A673 (cell line): ENCODE data around the gene ITGB1BP1. TPM values are rescaled to one million over a fixed set of nuclear protein-coding genes. Genes with fewer than 3 reads are reported as not detected.

Source experiments
- BruUV-seq: library from RNA; stranded (reverse); fragments of 400-500 nt; replicated peaks from 2 replicates; lab custom pipeline; 2021; lab: Mats Ljungman, UMichigan
- CTCF ChIA-PET: fragments of 300-600 bp; sonication (Branson Sonifier 250); formaldehyde crosslinking; loops from one replicate; lab custom pipeline; 2022; ENCODE audit warnings: antibody characterized with exemption; lab: Charles Lee
- POLR2A ChIA-PET: fragments of 300-600 bp; sonication (Branson Sonifier 250); formaldehyde crosslinking; loops from one replicate; lab custom pipeline; 2022; ENCODE audit warnings: antibody characterized with exemption; ENCODE audit not compliant: low non-redundant PET; lab: Charles Lee
- DNase-seq: peaks from one replicate; pipeline ENCODE4 v3.0.0-alpha.2; 2015; ENCODE audit warnings: low spot score
- H3K27ac ChIP-seq: fragments of 200-600 bp; sonication (generic); 2 replicates; pipeline ENCODE4 v1.5.1; 2016; ENCODE audit warnings: mixed run types, low read depth, mild to moderate bottlenecking, mixed read lengths, antibody characterized with exemption, low read length; ENCODE audit not compliant: poor library complexity, severe bottlenecking
- H3K27me3 ChIP-seq: fragments of 200-600 bp; sonication (generic); replicated peaks from 2 replicates; pipeline ENCODE4 v1.6.1; 2017; ENCODE audit warnings: mixed run types, low read depth, mild to moderate bottlenecking, mixed read lengths, antibody characterized with exemption, low read length; ENCODE audit not compliant: insufficient read depth, poor library complexity
- H3K36me3 ChIP-seq: fragments of 200-600 bp; sonication (generic); 2 replicates; pipeline ENCODE4 v1.6.1; 2016; ENCODE audit warnings: mixed run types, mild to moderate bottlenecking, mixed read lengths, antibody characterized with exemption, low read length; ENCODE audit not compliant: insufficient read depth, poor library complexity, severe bottlenecking
- H3K4me1 ChIP-seq: fragments of 200-600 bp; sonication (generic); 2 replicates; pipeline ENCODE4 v1.6.1; 2017; ENCODE audit warnings: mixed run types, mild to moderate bottlenecking, mixed read lengths, antibody characterized with exemption, low read length; ENCODE audit not compliant: insufficient read depth, poor library complexity, severe bottlenecking
- H3K4me3 ChIP-seq: fragments of 200-600 bp; sonication (generic); 2 replicates; pipeline ENCODE4 v1.5.1; 2016; ENCODE audit warnings: low read depth, mixed run types, mild to moderate bottlenecking, mixed read lengths, low read length; ENCODE audit not compliant: poor library complexity, severe bottlenecking
- H3K9me3 ChIP-seq: fragments of 200-600 bp; sonication (generic); 2 replicates; pipeline ENCODE4 v1.6.1; 2016; ENCODE audit warnings: mixed run types, low read depth, mild to moderate bottlenecking, mixed read lengths, antibody characterized with exemption, low read length; ENCODE audit not compliant: poor library complexity, severe bottlenecking
- EZH2 ChIP-seq: fragments of 200-600 bp; sonication (generic); IDR thresholded peaks from 2 replicates; pipeline ENCODE4 v1.6.1; 2017; ENCODE audit warnings: borderline replicate concordance, low read depth, mild to moderate bottlenecking, mixed read lengths, antibody characterized with exemption, low read length; ENCODE audit not compliant: poor library complexity, severe bottlenecking
- intact Hi-C: fragments of 100-400 bp; cut with micrococcal nuclease; formaldehyde crosslinking; loops from one replicate; pipeline ENCODE4 v1.10.0; 2022; ENCODE audit not compliant: unreplicated experiment
- total RNA-seq: library from RNA; stranded (reverse); gene quantifications from 2 replicates; pipeline ENCODE4 v1.2.3, GENCODE V29; 2021
- TF ChIP-seq, protein P1 (sequence below): fragments of 300-800, 200-600 bp; sonication (generic); conservative IDR thresholded peaks from 2 replicates; pipeline ENCODE4 v1.5.1; 2017; ENCODE audit warnings: low read depth, mild to moderate bottlenecking, antibody characterized with exemption, low read length, moderate library complexity, mixed read lengths

Gene ITGB1BP1
- total RNA-seq, 1 experiment from 2014 or later = 138 TPM

DNA sequence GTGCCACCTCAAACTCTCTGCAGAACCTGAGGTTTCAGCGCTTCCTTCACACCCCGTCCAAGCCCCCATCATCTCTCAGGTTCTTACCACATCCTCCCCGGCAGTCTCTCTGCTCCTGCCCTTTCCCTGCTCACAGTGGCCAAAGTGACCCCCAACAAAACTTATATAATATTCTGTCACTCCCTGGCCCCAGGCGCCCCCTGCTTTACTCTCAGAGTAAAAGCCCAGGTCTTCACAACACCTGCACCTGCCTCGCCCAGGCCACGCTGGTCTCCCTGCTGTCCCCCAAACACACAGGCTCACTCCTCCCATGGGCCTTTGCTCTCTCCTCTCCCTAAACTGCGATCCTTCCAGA is 6.4 kb downstream of the ITGB1BP1 start:
- Histone ChIP-seq H3K9me3 (no peaks in the 10 kb centered on the region), H3K4me1 (peaks cover 4% of the 10 kb centered on the region), H3K36me3 (peaks cover 10% of the 10 kb centered on the region), H3K27me3 (no peaks in the 10 kb centered on the region), H3K27ac (no peak overlapping the region), H3K4me3 (no peak overlapping the region)
- ChIA-PET CTCF (no interaction called here), POLR2A (no interaction called here)
- BruUV-seq = no TSS peak
- TF ChIP-seq, protein P1, sequence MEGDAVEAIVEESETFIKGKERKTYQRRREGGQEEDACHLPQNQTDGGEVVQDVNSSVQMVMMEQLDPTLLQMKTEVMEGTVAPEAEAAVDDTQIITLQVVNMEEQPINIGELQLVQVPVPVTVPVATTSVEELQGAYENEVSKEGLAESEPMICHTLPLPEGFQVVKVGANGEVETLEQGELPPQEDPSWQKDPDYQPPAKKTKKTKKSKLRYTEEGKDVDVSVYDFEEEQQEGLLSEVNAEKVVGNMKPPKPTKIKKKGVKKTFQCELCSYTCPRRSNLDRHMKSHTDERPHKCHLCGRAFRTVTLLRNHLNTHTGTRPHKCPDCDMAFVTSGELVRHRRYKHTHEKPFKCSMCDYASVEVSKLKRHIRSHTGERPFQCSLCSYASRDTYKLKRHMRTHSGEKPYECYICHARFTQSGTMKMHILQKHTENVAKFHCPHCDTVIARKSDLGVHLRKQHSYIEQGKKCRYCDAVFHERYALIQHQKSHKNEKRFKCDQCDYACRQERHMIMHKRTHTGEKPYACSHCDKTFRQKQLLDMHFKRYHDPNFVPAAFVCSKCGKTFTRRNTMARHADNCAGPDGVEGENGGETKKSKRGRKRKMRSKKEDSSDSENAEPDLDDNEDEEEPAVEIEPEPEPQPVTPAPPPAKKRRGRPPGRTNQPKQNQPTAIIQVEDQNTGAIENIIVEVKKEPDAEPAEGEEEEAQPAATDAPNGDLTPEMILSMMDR = no peak
- no peak for TF ChIP-seq EZH2
- intact Hi-C loops = no loop called here
- no peak for DNase-seq

DNA sequence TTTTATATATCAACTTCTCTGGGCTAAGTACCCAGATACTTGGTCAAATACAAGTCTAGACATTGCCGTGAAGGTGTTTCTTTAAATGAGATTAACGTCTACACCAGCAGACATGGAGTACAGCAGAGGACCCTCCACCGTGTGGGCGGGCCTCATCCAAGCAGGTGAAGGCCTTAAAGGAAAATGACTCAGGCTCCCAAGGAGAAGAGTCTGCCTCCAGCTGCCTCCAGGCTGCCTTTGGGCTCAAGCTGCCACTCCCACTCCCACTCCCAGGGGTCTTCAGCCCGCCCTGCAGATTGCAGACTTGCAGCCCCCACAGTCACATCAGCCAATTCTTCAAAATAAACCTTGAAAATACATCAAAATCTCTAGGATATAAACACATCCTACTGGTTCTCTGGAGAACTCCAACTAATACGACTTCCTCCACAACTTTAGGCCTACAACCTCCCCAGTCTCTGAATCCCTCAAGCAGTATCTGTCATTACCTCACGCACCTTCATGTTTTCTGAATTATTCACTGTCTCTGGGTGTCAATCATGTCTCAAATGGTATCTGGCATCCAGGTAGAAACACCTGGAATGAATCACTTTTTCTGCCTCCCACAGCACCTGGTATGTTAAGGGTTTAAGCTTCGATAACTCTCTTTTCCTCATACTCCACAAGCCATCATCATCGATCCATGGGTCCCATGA is 6.9 kb downstream of the ITGB1BP1 start:
- no peak for DNase-seq
- ChIA-PET POLR2A (no interaction called here), CTCF (no interaction called here)
- Histone ChIP-seq H3K27me3 (no peaks in the 10 kb centered on the region), H3K27ac (no peak overlapping the region), H3K36me3 (peaks cover 13% of the 10 kb centered on the region), H3K4me3 (no peak overlapping the region), H3K4me1 (no peaks in the 10 kb centered on the region), H3K9me3 (no peaks in the 10 kb centered on the region)
- intact Hi-C loops = no loop called here
- no TSS peak for BruUV-seq
- TF ChIP-seq, protein P1 = no peak
- no peak for TF ChIP-seq EZH2

DNA sequence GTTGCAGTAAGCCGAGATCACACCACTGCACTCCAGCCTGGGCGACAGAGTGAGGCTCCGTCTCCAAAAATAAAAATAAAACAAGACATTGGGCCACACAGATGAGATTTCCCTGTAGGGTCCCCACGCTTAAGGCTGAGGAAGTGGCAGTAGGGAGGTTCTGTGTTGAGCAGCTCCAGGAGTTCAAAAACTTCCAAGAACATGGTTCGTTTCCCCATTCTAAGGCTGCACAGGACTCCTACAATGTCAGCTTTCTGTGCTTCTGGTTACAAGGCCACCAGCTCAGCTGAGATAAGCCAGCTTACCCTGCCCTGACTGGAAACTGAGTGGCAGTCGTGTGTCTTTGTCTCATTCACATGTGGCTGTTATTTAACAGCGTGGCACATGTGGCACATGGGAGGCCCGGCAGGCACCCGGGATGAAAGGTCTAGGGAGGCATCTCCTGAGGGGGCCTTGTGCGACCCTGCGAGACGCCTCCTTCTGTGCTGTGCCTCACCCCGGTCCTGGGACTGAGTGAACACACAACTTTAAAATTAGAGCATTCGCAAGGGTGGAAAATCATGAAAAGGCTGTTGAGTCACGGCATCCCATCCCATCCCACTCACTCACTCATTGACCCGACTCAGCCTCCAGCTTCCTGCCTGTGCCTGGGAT is 7.7 kb downstream of the ITGB1BP1 start:
- ChIA-PET POLR2A (no interaction called here), CTCF (no interaction called here)
- DNase-seq = no peak
- H3K27ac ChIP-seq = no peak overlapping the region
- H3K36me3 ChIP-seq = peaks cover 19% of the 10 kb centered on the region
- no peaks in the 10 kb centered on the region for H3K4me1 ChIP-seq
- no peak overlapping the region for H3K4me3 ChIP-seq
- no peaks in the 10 kb centered on the region for H3K27me3 ChIP-seq
- no TSS peak for BruUV-seq
- TF ChIP-seq, protein P1 = no peak
- no peak for TF ChIP-seq EZH2
- no peaks in the 10 kb centered on the region for H3K9me3 ChIP-seq
- intact Hi-C loops = no loop called here
